DND-41 (cell line): ENCODE data around the gene ARID2.

Experiments used
- ATAC-seq: fragments of 200-7000 bp; cut with Tn5 transposase; 3 replicates; pipeline ENCODE4 v1.9.1; 2021; ENCODE audit warnings: low read depth; ENCODE audit not compliant: insufficient read depth
- DNase-seq: peaks from one replicate; pipeline ENCODE4 v3.0.0-alpha.2; 2020
- H2AFZ ChIP-seq: 2 replicates; pipeline ENCODE4 v1.6.0; 2012; ENCODE audit warnings: low read depth, low read length
- H3K27ac ChIP-seq: 2 replicates; pipeline ENCODE4 v1.5.1; 2012; ENCODE audit warnings: low read length, inconsistent platforms
- H3K27me3 ChIP-seq: fragments of 200-600 bp; sonication (generic); 2 replicates; pipeline ENCODE4 v1.6.0; 2012; ENCODE audit warnings: low read length, mild to moderate bottlenecking, inconsistent platforms; ENCODE audit not compliant: insufficient read depth, poor library complexity
- H3K36me3 ChIP-seq: 2 replicates; pipeline ENCODE4 v1.5.1; 2012; ENCODE audit warnings: low read length, inconsistent platforms; ENCODE audit not compliant: insufficient read depth
- H3K4me1 ChIP-seq: 2 replicates; pipeline ENCODE4 v1.5.1; 2012; ENCODE audit warnings: mild to moderate bottlenecking, low read length; ENCODE audit not compliant: insufficient read depth
- H3K4me2 ChIP-seq: 2 replicates; pipeline ENCODE4 v1.6.0; 2012; ENCODE audit warnings: mild to moderate bottlenecking, moderate library complexity, low read length, inconsistent platforms; ENCODE audit not compliant: insufficient read depth
- H3K4me3 ChIP-seq, 2 experiments: fragments of 200-600 bp in 1 of 2; shearing (Covaris generic) in 1 of 2; 2 replicates each; pipeline ENCODE4 v1.5.1; 2012 to 2016; ENCODE audit warnings: inconsistent platforms in 2 of 2, low read length in 2 of 2, mild to moderate bottlenecking in 2 of 2, low read depth in 1 of 2, moderate library complexity in 1 of 2
- H3K79me2 ChIP-seq: 2 replicates; pipeline ENCODE4 v1.6.0; 2012; ENCODE audit warnings: low read length, inconsistent platforms; ENCODE audit not compliant: insufficient read depth
- H3K9ac ChIP-seq: 2 replicates; pipeline ENCODE4 v1.6.0; 2012; ENCODE audit warnings: low read depth, mild to moderate bottlenecking, inconsistent platforms, low read length, moderate library complexity
- H3K9me3 ChIP-seq: 2 replicates; pipeline ENCODE4 v1.5.1; 2012; ENCODE audit warnings: low read length, moderate library complexity, mild to moderate bottlenecking, inconsistent platforms; ENCODE audit not compliant: insufficient read depth, severe bottlenecking
- H4K20me1 ChIP-seq: 2 replicates; pipeline ENCODE4 v1.6.0; 2012; ENCODE audit warnings: low read length; ENCODE audit not compliant: insufficient read depth
- CTCF ChIP-seq: IDR thresholded peaks from 2 replicates; pipeline ENCODE4 v1.5.1; 2012; ENCODE audit warnings: borderline replicate concordance, low read length, moderate library complexity, mild to moderate bottlenecking; ENCODE audit not compliant: poor library complexity, severe bottlenecking; ENCODE audit errors: extremely low read depth
- EZH2 ChIP-seq: IDR thresholded peaks from 3 replicates; pipeline ENCODE4 v1.6.1; 2012; ENCODE audit warnings: borderline replicate concordance, low read depth, mild to moderate bottlenecking, moderate library complexity, low read length, inconsistent platforms; ENCODE audit not compliant: severe bottlenecking

Gene ARID2

GRCh38 chr12:45831590-45831989 lies 102.1 kb downstream of the ARID2 start:
- Histone ChIP-seq H3K4me1 (no peaks in the 10 kb centered on the region), H3K79me2 (peaks cover 60% of the 10 kb centered on the region)

GRCh38 chr12:45833401-45833800 lies 103.9 kb downstream of the ARID2 start:
- H3K9me3 ChIP-seq: no peaks in the 10 kb centered on the region
- no peak for ATAC-seq
- peaks cover 51% of the 10 kb centered on the region for H3K79me2 ChIP-seq
- TF ChIP-seq EZH2: no peak
- no peak for TF ChIP-seq CTCF
- H2AFZ ChIP-seq: no peak overlapping the region
- H3K9ac ChIP-seq: no peak overlapping the region
- no peak overlapping the region for H3K4me2 ChIP-seq
- no peak overlapping the region for H3K27ac ChIP-seq
- no peaks in the 10 kb centered on the region for H3K27me3 ChIP-seq
- H3K36me3 ChIP-seq: peaks cover 67% of the 10 kb centered on the region
- H3K4me3 ChIP-seq: no peak overlapping the region
- no peaks in the 10 kb centered on the region for H3K4me1 ChIP-seq
- DNase-seq: no peak
- peaks cover 3% of the 10 kb centered on the region; the same call in 1 of the 2 replicates for H4K20me1 ChIP-seq

More at GRCh38 chr12:45831590-45831989, 102.1 kb downstream of the ARID2 start:
- no peak overlapping the region for H3K4me2 ChIP-seq
- H3K27me3 ChIP-seq: no peaks in the 10 kb centered on the region
- DNase-seq (no peak), ATAC-seq (no peak)
- H3K4me3 ChIP-seq: no peak overlapping the region
- no peak overlapping the region for H3K27ac ChIP-seq
- TF ChIP-seq CTCF (no peak), EZH2 (no peak)
- H3K9me3 ChIP-seq: no peaks in the 10 kb centered on the region
- peaks cover 64% of the 10 kb centered on the region for H3K36me3 ChIP-seq
- H2AFZ ChIP-seq: no peak overlapping the region
- H3K9ac ChIP-seq: no peak overlapping the region
- peaks cover 3% of the 10 kb centered on the region; the same call in 1 of the 2 replicates for H4K20me1 ChIP-seq

- Histone ChIP-seq H3K27ac (no peak overlapping the region), H3K36me3 (peaks cover 73% of the 10 kb centered on the region), H3K4me1 (no peaks in the 10 kb centered on the region), H2AFZ (no peak overlapping the region), H3K27me3 (no peaks in the 10 kb centered on the region), H3K4me2 (no peak overlapping the region), H3K9me3 (no peaks in the 10 kb centered on the region), H4K20me1 (peaks cover 3% of the 10 kb centered on the region; the same call in 1 of the 2 replicates), H3K9ac (no peak overlapping the region), H3K4me3 (no peak overlapping the region), H3K79me2 (peaks cover 41% of the 10 kb centered on the region)
- ATAC-seq (no peak), DNase-seq (no peak)
- TF ChIP-seq EZH2 (no peak), CTCF (no peak)
These were observed 105.3 kb downstream of the ARID2 start for GRCh38 chr12:45834809-45835208.

GRCh38 chr12:45839917-45840316 lies 110.4 kb downstream of the ARID2 start:
- H3K4me3 ChIP-seq: no peak overlapping the region
- peaks cover 83% of the 10 kb centered on the region for H3K36me3 ChIP-seq
- no peak for TF ChIP-seq CTCF
- TF ChIP-seq EZH2: no peak

More at GRCh38 chr12:45839917-45840316, 110.4 kb downstream of the ARID2 start:
- Histone ChIP-seq H3K4me2 (no peak overlapping the region), H4K20me1 (no peaks in the 10 kb centered on the region), H3K9ac (no peak overlapping the region), H3K9me3 (no peaks in the 10 kb centered on the region), H2AFZ (no peak overlapping the region), H3K4me1 (no peaks in the 10 kb centered on the region), H3K79me2 (peaks cover 3% of the 10 kb centered on the region), H3K27me3 (no peaks in the 10 kb centered on the region), H3K27ac (no peak overlapping the region)
- ATAC-seq (no peak), DNase-seq (no peak)
